ENCODE data around the gene CTLA4. TPM values are rescaled to one million over a fixed set of nuclear protein-coding genes. Genes with fewer than 3 reads are reported as not detected.

CTLA4 gene
- total RNA-seq, 1 experiment from 2014 or later, result not detected

- no peak for DNase-seq (ENCODE audit: low read depth in 1 of 2, low spot score in 2 of 2)
- Histone ChIP-seq H3K4me3 (no peak overlapping the region), H3K27me3 (replicated peaks) (no peaks in the 10 kb centered on the region), H3K36me3 (no peaks in the 10 kb centered on the region), H3K4me1 (replicated peaks) (no peaks in the 10 kb centered on the region), H3K9me3 (replicated peaks) (no peaks in the 10 kb centered on the region), H3K27ac (no peak overlapping the region)
These were observed 22.0 kb downstream of the CTLA4 start for GRCh38 chr2:203889542-203889941.

DNA sequence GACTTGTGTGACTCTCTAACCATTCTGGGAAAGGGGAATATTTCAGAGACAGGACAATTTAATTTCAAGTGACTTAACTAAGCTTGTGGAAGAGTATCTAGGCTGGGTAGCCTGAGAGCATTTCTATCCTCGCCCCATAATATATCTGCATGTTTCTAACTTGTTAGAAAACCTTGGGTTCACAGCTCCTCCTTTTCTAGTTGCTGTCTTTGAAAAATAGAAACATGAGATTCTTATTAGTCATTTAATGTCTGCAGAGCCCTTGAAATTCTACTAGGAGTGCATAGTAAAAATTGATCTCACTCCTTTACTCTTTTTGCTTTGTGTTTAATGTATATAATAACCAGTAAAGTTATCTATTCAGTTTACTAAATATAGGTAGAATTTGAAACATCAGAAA, 22.4 kb downstream of the CTLA4 start:
- no peaks in the 10 kb centered on the region for H3K9me3 ChIP-seq (replicated peaks)
- H3K36me3 ChIP-seq, result no peaks in the 10 kb centered on the region
- no peaks in the 10 kb centered on the region for H3K4me1 ChIP-seq (replicated peaks)
- no peak overlapping the region for H3K4me3 ChIP-seq
- DNase-seq (ENCODE audit: low read depth in 1 of 2, low spot score in 2 of 2), result no peak
- H3K27me3 ChIP-seq (replicated peaks), result no peaks in the 10 kb centered on the region
- H3K27ac ChIP-seq, result no peak overlapping the region

DNA sequence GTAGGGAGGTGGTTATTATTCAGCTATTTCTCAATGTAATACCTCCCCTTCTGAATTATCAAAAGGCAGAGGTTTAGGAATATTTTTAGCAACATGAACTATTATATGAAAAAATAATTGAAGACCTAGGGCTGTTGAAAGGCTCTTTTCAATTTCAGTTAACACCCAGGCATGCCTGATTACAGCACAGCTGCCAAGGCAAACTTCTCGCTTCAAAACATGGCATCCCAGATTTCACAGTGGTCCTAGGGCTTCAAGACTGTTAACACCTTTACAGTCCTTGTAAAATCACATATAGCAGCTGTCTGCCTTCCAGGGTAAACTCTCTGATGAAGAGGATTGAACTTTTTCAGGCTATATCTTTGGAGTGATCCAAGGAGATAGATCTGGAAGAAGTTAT, 23.2 kb downstream of the CTLA4 start:
- no peak for DNase-seq (ENCODE audit: low read depth in 1 of 2, low spot score in 2 of 2)

GRCh38 chr2:203891474-203891873, 23.9 kb downstream of the CTLA4 start:
- no peaks in the 10 kb centered on the region for H3K36me3 ChIP-seq
- H3K27ac ChIP-seq, result no peak overlapping the region
- no peaks in the 10 kb centered on the region for H3K9me3 ChIP-seq (replicated peaks)
- H3K4me1 ChIP-seq (replicated peaks), result no peaks in the 10 kb centered on the region
- no peak for DNase-seq (ENCODE audit: low read depth in 1 of 2, low spot score in 2 of 2)
- H3K27me3 ChIP-seq (replicated peaks), result no peaks in the 10 kb centered on the region
- H3K4me3 ChIP-seq, result no peak overlapping the region

More for the DNA sequence above, 23.2 kb downstream of the CTLA4 start:
- H3K27me3 ChIP-seq (replicated peaks), result no peaks in the 10 kb centered on the region
- no peaks in the 10 kb centered on the region for H3K36me3 ChIP-seq
- no peak overlapping the region for H3K4me3 ChIP-seq
- no peaks in the 10 kb centered on the region for H3K4me1 ChIP-seq (replicated peaks)
- no peak overlapping the region for H3K27ac ChIP-seq
- H3K9me3 ChIP-seq (replicated peaks), result no peaks in the 10 kb centered on the region

- Histone ChIP-seq H3K9me3 (replicated peaks) (no peaks in the 10 kb centered on the region), H3K27me3 (replicated peaks) (no peaks in the 10 kb centered on the region), H3K27ac (no peak overlapping the region), H3K4me3 (no peak overlapping the region), H3K4me1 (replicated peaks) (no peaks in the 10 kb centered on the region), H3K36me3 (no peaks in the 10 kb centered on the region)
- DNase-seq (ENCODE audit: low read depth in 1 of 2, low spot score in 2 of 2), result no peak
These were observed 24.6 kb downstream of the CTLA4 start for GRCh38 chr2:203892207-203892606.

- no peak for DNase-seq (ENCODE audit: low read depth in 1 of 2, low spot score in 2 of 2)
- Histone ChIP-seq H3K4me1 (replicated peaks) (no peaks in the 10 kb centered on the region), H3K4me3 (no peak overlapping the region), H3K27me3 (replicated peaks) (no peaks in the 10 kb centered on the region), H3K9me3 (replicated peaks) (no peaks in the 10 kb centered on the region), H3K27ac (no peak overlapping the region), H3K36me3 (no peaks in the 10 kb centered on the region)
These were observed 25.8 kb downstream of the CTLA4 start for GRCh38 chr2:203893401-203893800.

DNA sequence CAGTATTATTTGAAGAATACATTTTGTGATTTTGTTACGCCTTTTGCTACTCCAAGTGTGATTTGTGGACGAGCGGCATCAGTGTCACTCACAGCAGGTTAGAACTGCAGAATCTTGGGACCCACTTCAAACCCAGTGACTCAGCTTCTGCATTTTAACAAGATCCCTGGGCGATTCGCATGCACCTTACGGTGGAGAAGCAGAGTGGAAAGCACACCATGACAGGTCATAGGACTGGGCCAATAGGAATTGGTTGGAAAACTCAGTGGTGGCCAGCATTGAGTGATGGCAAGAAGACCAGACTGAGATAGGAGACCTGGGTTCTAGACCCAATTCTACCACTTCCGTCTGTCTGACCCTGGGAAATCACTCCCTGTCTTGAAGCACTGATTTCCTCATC, 26.3 kb downstream of the CTLA4 start:
- no peak for DNase-seq (ENCODE audit: low read depth in 1 of 2, low spot score in 2 of 2)
- H3K27ac ChIP-seq, result no peak overlapping the region
- no peaks in the 10 kb centered on the region for H3K36me3 ChIP-seq
- H3K4me3 ChIP-seq, result no peak overlapping the region
- H3K9me3 ChIP-seq (replicated peaks), result no peaks in the 10 kb centered on the region
- no peaks in the 10 kb centered on the region for H3K27me3 ChIP-seq (replicated peaks)
- no peaks in the 10 kb centered on the region for H3K4me1 ChIP-seq (replicated peaks)

DNA sequence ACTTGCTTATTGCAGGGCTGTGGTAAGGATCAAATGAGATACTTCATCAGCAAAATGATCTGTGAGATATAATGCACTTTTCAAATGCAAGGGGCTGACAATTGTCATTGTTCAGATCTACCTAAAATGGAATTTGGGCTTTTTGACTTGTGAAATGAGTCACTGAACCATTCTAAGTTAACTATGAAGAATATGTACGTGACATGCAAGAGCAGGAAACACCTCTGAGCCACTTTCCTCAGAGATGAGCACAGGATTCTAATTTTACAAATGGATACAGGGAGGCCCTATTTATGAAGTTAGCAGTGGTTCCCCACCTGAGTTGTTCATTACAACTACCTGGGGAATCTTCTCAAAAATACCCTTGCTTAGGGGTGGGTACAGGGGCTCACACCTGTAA, 26.7 kb downstream of the CTLA4 start:
- Histone ChIP-seq H3K9me3 (replicated peaks) (no peaks in the 10 kb centered on the region), H3K27ac (no peak overlapping the region), H3K4me1 (replicated peaks) (no peaks in the 10 kb centered on the region), H3K36me3 (no peaks in the 10 kb centered on the region), H3K4me3 (no peak overlapping the region), H3K27me3 (replicated peaks) (no peaks in the 10 kb centered on the region)
- no peak for DNase-seq (ENCODE audit: low read depth in 1 of 2, low spot score in 2 of 2)

DNA sequence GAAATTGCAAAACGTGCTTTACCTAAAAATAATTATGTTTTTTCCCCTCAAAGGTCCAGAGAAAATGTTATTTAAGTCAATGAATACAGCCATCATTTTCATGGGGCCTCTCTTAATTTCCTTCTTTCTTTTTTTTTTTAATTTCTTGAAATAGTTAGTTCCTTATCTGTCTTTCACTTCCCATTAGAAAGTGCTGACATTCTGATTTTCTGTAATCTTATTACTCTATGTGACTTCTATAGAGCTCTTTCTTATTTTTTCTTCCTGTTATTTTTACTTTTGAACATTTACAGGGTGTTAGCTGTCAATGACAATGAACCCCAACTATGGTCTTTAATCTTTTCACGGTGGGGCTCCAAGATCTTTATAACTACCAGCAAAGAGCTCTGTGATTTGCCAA, 30.0 kb downstream of the CTLA4 start:
- H3K27me3 ChIP-seq (replicated peaks), result no peaks in the 10 kb centered on the region
- H3K4me1 ChIP-seq (replicated peaks), result no peaks in the 10 kb centered on the region
- H3K27ac ChIP-seq, result no peak overlapping the region
- H3K9me3 ChIP-seq (replicated peaks), result no peaks in the 10 kb centered on the region; the same call in 1 of the 2 replicates
- no peak for DNase-seq (ENCODE audit: low read depth in 1 of 2, low spot score in 2 of 2)
- H3K4me3 ChIP-seq, result no peak overlapping the region
- no peaks in the 10 kb centered on the region for H3K36me3 ChIP-seq

DNA sequence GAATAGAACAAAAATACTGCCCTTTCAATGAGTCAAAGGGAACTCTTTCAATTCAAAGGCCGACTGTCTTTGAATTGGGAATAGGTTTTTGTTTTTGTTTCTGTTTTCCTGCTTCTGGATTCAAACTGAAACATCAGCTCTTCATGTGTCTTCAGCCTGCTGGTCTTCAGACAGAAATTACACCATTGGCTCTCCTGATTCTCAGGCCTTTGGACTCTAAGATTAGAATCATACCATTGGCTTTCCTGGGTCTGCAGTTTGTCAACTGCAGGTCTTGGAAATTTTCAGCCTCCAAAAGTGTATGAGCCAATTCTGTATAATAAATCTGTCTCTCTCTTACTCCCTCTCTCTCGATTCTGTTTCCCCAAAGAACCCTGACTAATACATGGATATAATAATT, 31.1 kb downstream of the CTLA4 start:
- H3K27me3 ChIP-seq (replicated peaks), result no peaks in the 10 kb centered on the region
- no peak overlapping the region for H3K4me3 ChIP-seq

GRCh38 chr2:203900253-203900652, 32.7 kb downstream of the CTLA4 start:
- no peak overlapping the region for H3K4me3 ChIP-seq
- H3K36me3 ChIP-seq, result no peaks in the 10 kb centered on the region
- H3K4me1 ChIP-seq (replicated peaks), result no peaks in the 10 kb centered on the region
- no peaks in the 10 kb centered on the region for H3K27me3 ChIP-seq (replicated peaks)
- DNase-seq (ENCODE audit: low read depth in 1 of 2, low spot score in 2 of 2), result no peak
- H3K9me3 ChIP-seq (replicated peaks), result no peaks in the 10 kb centered on the region; the same call in 1 of the 2 replicates
- no peak overlapping the region for H3K27ac ChIP-seq

More for the DNA sequence above, 31.1 kb downstream of the CTLA4 start:
- H3K27ac ChIP-seq, result no peak overlapping the region
- DNase-seq (ENCODE audit: low read depth in 1 of 2, low spot score in 2 of 2), result no peak
- H3K9me3 ChIP-seq (replicated peaks), result no peaks in the 10 kb centered on the region; the same call in 1 of the 2 replicates
- no peaks in the 10 kb centered on the region for H3K4me1 ChIP-seq (replicated peaks)
- no peaks in the 10 kb centered on the region for H3K36me3 ChIP-seq

GRCh38 chr2:203904022-203904421, 36.5 kb downstream of the CTLA4 start:
- no peak overlapping the region for H3K27ac ChIP-seq
- H3K27me3 ChIP-seq (replicated peaks), result no peaks in the 10 kb centered on the region
- H3K9me3 ChIP-seq (replicated peaks), result no peaks in the 10 kb centered on the region; the same call in 1 of the 2 replicates
- H3K36me3 ChIP-seq, result no peaks in the 10 kb centered on the region
- H3K4me3 ChIP-seq, result no peak overlapping the region
- 0 out of 2 replicates have a peak, but pooled peaks cover under 1% of the 10 kb centered on the region for H3K4me1 ChIP-seq (replicated peaks)
- DNase-seq (ENCODE audit: low read depth in 1 of 2, low spot score in 2 of 2), result no peak

DNA sequence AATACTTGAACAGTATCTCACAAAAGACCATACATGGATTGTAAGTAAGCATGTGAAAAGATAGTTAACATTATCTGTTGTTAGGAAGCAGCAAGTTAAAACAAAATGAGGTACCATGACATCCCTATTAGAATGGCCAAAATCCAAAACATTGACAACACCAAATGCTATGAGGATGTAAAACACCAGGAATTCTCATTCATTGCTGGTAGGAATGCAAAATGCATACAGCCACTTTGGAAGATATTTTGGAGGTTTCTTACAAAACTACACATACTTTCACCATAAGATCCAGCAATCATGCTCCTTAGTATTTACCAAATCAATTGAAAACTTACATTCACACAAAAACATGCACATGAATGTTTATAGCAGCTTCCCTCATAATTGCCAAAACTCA, 38.1 kb downstream of the CTLA4 start:
- Histone ChIP-seq H3K4me1 (replicated peaks) (0 out of 2 replicates have a peak, but pooled peaks cover 6% of the 10 kb centered on the region), H3K9me3 (replicated peaks) (no peaks in the 10 kb centered on the region; the same call in 1 of the 2 replicates), H3K4me3 (no peak overlapping the region), H3K27ac (no peak overlapping the region), H3K27me3 (replicated peaks) (no peaks in the 10 kb centered on the region), H3K36me3 (no peaks in the 10 kb centered on the region)
- no peak for DNase-seq (ENCODE audit: low read depth in 1 of 2, low spot score in 2 of 2)

- 0 out of 2 replicates have a peak, but pooled peaks cover 6% of the 10 kb centered on the region for H3K4me1 ChIP-seq (replicated peaks)
- H3K27ac ChIP-seq, result no peak overlapping the region
- no peak overlapping the region for H3K4me3 ChIP-seq
- no peaks in the 10 kb centered on the region for H3K27me3 ChIP-seq (replicated peaks)
- H3K9me3 ChIP-seq (replicated peaks), result no peaks in the 10 kb centered on the region
- no peaks in the 10 kb centered on the region for H3K36me3 ChIP-seq
- DNase-seq (ENCODE audit: low read depth in 1 of 2, low spot score in 2 of 2), result no peak
These were observed 40.7 kb downstream of the CTLA4 start for GRCh38 chr2:203908066-203908796.

DNA sequence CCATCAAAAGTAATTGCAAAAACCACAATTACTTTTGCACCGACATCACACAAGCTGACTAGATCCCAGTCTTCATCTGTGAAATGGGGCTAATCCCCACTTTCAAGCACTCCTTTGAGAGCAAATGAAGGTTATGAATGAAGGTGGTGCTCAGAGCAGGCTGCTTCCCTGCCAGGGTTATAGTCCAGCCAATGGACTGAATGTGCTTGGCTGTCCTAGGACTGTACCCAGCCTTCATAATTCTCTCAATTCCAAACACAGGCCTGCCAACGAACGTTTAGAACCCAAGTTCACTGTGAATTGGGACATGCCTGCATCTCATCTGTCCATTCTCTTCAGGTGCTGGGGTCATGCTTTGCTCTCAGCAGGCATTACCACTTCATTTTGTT, 41.2 kb downstream of the CTLA4 start:
- H3K27me3 ChIP-seq (replicated peaks), result no peaks in the 10 kb centered on the region; the same call in 1 of the 2 replicates
- H3K9me3 ChIP-seq (replicated peaks), result no peaks in the 10 kb centered on the region
- DNase-seq (ENCODE audit: low read depth in 1 of 2, low spot score in 2 of 2), result no peak
- 0 out of 2 replicates have a peak, but pooled peaks cover 6% of the 10 kb centered on the region for H3K4me1 ChIP-seq (replicated peaks)
- H3K36me3 ChIP-seq, result no peaks in the 10 kb centered on the region
- no peak overlapping the region for H3K27ac ChIP-seq
- no peak overlapping the region for H3K4me3 ChIP-seq

Data from SJSA1 (cell line).